Hepatocyte (in vitro differentiated cells): ENCODE results near the gene UVSSA. TPM values are rescaled to one million over a fixed set of nuclear protein-coding genes. Genes with fewer than 3 reads are reported as not detected.
A peak's percentile ranks its signal among the peaks of the same experiment; 100 is the strongest.

Source experiments
- DNase-seq: peaks from one replicate; pipeline ENCODE4 v3.0.0-alpha.2; 2016; ENCODE audit warnings: low spot score
- H2AFZ ChIP-seq: fragments of 200-600 bp; sonication (generic); 2 replicates; pipeline ENCODE4 v1.6.0; 2016; ENCODE audit warnings: antibody characterized with exemption, mild to moderate bottlenecking
- H3K27ac ChIP-seq: fragments of 200-600 bp; sonication (generic); 2 replicates; pipeline ENCODE4 v1.5.1; 2016; ENCODE audit warnings: mild to moderate bottlenecking
- H3K27me3 ChIP-seq: fragments of 200-600 bp; sonication (generic); 2 replicates; pipeline ENCODE4 v1.6.1; 2016
- H3K36me3 ChIP-seq: fragments of 200-600 bp; sonication (generic); replicated peaks from 2 replicates; pipeline ENCODE4 v1.5.1; 2016; ENCODE audit warnings: low read depth; ENCODE audit not compliant: insufficient read depth
- H3K4me1 ChIP-seq: fragments of 200-600 bp; sonication (generic); 2 replicates; pipeline ENCODE4 v1.5.1; 2016; ENCODE audit warnings: mild to moderate bottlenecking, moderate library complexity; ENCODE audit not compliant: insufficient read depth
- H3K4me2 ChIP-seq: fragments of 200-600 bp; sonication (generic); 2 replicates; pipeline ENCODE4 v1.6.0; 2016
- H3K4me3 ChIP-seq: fragments of 200-600 bp; sonication (generic); 2 replicates; pipeline ENCODE4 v1.5.1; 2016; ENCODE audit warnings: mild to moderate bottlenecking
- H3K79me2 ChIP-seq: fragments of 200-600 bp; sonication (generic); 2 replicates; pipeline ENCODE4 v1.6.0; 2017; ENCODE audit warnings: mild to moderate bottlenecking
- H3K9me2 ChIP-seq: fragments of 200-600 bp; sonication (generic); replicated peaks from 2 replicates; pipeline ENCODE4 v1.6.0; 2017; ENCODE audit warnings: mild to moderate bottlenecking; ENCODE audit not compliant: insufficient read depth
- H3K9me3 ChIP-seq: fragments of 200-600 bp; sonication (generic); 2 replicates; pipeline ENCODE4 v1.5.1; 2016; ENCODE audit warnings: low read depth, mild to moderate bottlenecking
- H4K20me1 ChIP-seq: fragments of 200-600 bp; sonication (generic); 2 replicates; pipeline ENCODE4 v1.6.0; 2016; ENCODE audit warnings: mild to moderate bottlenecking; ENCODE audit not compliant: insufficient read depth, poor library complexity, severe bottlenecking
- CTCF ChIP-seq: fragments of 200-600 bp; sonication (generic); IDR thresholded peaks from 2 replicates; pipeline ENCODE4 v1.5.1; 2016; ENCODE audit warnings: antibody characterized with exemption, mild to moderate bottlenecking; ENCODE audit not compliant: poor library complexity
- EZH2 ChIP-seq: fragments of 200-600 bp; sonication (generic); IDR thresholded peaks from 2 replicates; pipeline ENCODE4 v1.6.1; 2016; ENCODE audit warnings: antibody characterized with exemption, mild to moderate bottlenecking, borderline replicate concordance
- EZH2phosphoT487 ChIP-seq: fragments of 200-600 bp; sonication (generic); IDR thresholded peaks from one replicate; pipeline ENCODE4 v1.6.1; 2018; ENCODE audit warnings: antibody characterized with exemption, mild to moderate bottlenecking, low read depth, moderate library complexity; ENCODE audit not compliant: unreplicated experiment, severe bottlenecking
- WGBS: methylation state at CpG from one replicate; pipeline ENCODE4 v1.1.6; 2016; ENCODE audit warnings: low lambda C conversion rate; ENCODE audit errors: missing lambda C conversion rate; 5-methylcytosine and 5-hydroxymethylcytosine counted together
- polyA plus RNA-seq: library from polyadenylated mRNA; unstranded; fragments of >200 nt; fragmentation: Nextera tagmentation; extraction: Ambion mirVana; gene quantifications from 2 replicates; pipeline ENCODE4 v1.2.1, GENCODE V29; 2016
- total RNA-seq: library from RNA; depleted of rRNA; stranded (reverse); fragments of >200 nt; gene quantifications from 2 replicates; pipeline ENCODE4 v1.2.3, GENCODE V29; 2014

UVSSA gene
- total and polyA plus RNA-seq, 2 experiments from 2014 or later = 10.6 to 11.0 TPM

- no peaks in the 10 kb centered on the region for H3K9me3 ChIP-seq
- H2AFZ ChIP-seq = no peak overlapping the region
- no peak overlapping the region for H3K4me2 ChIP-seq
- no peaks in the 10 kb centered on the region for H3K27me3 ChIP-seq
- TF ChIP-seq EZH2 (no peak), CTCF (no peak), EZH2phosphoT487 (no peak)
- WGBS = 96% methylated on average over 15 of the region's 15 CpGs
- no peaks in the 10 kb centered on the region for H3K4me1 ChIP-seq
- H3K27ac ChIP-seq = no peak overlapping the region
- no peak overlapping the region for H3K4me3 ChIP-seq
- no peaks in the 10 kb centered on the region for H3K9me2 ChIP-seq
- H3K79me2 ChIP-seq = peaks cover 91% of the 10 kb centered on the region
- no peak for DNase-seq
- no peaks in the 10 kb centered on the region for H3K36me3 ChIP-seq
- H4K20me1 ChIP-seq = peaks cover 59% of the 10 kb centered on the region
Measured at GRCh38 chr4:1299301-1299860, 47.6 kb upstream of the UVSSA start.

GRCh38 chr4:1300466-1301455, 46.2 kb upstream of the UVSSA start:
- H3K27me3 ChIP-seq = no peaks in the 10 kb centered on the region
- no peaks in the 10 kb centered on the region for H3K36me3 ChIP-seq
- no peak overlapping the region for H3K4me2 ChIP-seq
- no peaks in the 10 kb centered on the region for H3K9me2 ChIP-seq
- no peak for TF ChIP-seq CTCF
- no peaks in the 10 kb centered on the region for H3K9me3 ChIP-seq
- peak; percentile 52 for DNase-seq
- H4K20me1 ChIP-seq = peaks cover 50% of the 10 kb centered on the region
- WGBS = 88% methylated on average over 40 of the region's 40 CpGs
- H3K4me3 ChIP-seq = no peak overlapping the region
- H3K4me1 ChIP-seq = no peaks in the 10 kb centered on the region
- peaks cover 94% of the 10 kb centered on the region for H3K79me2 ChIP-seq
- no peak overlapping the region for H2AFZ ChIP-seq
- H3K27ac ChIP-seq = peak overlapping the region; percentile 53

GRCh38 chr4:1302159-1302558, 44.8 kb upstream of the UVSSA start:
- Histone ChIP-seq H3K27ac (peak overlapping the region; percentile 39), H3K79me2 (peaks cover 98% of the 10 kb centered on the region), H3K9me3 (no peaks in the 10 kb centered on the region), H3K9me2 (no peaks in the 10 kb centered on the region), H3K36me3 (no peaks in the 10 kb centered on the region), H3K4me2 (no peak overlapping the region), H2AFZ (no peak overlapping the region), H4K20me1 (peaks cover 45% of the 10 kb centered on the region), H3K27me3 (no peaks in the 10 kb centered on the region), H3K4me3 (no peak overlapping the region), H3K4me1 (no peaks in the 10 kb centered on the region)
- DNase-seq = no peak
- TF ChIP-seq EZH2phosphoT487 (no peak), EZH2 (no peak), CTCF (no peak)
- WGBS = 71% methylated on average over 4 of the region's 4 CpGs
